OCI-M2 (cell line): ENCODE results near the gene ACER1.
A peak's percentile ranks its signal among the peaks of the same experiment; 100 is the strongest.
"Not testable (repeated sequence)": the region's sequence is repeated elsewhere in the genome, so short reads cannot be mapped to it uniquely, and the experiment has no call there.

Experiments used
- DNase-seq: peaks from one replicate; lab custom pipeline; 2025; ENCODE audit not compliant: unreplicated experiment; lab: John Stamatoyannopoulos, UW

Gene ACER1

GRCh38 chr19:6297202-6297601 is 36.2 kb downstream of the ACER1 start:
- DNase-seq, result no peak

DNA sequence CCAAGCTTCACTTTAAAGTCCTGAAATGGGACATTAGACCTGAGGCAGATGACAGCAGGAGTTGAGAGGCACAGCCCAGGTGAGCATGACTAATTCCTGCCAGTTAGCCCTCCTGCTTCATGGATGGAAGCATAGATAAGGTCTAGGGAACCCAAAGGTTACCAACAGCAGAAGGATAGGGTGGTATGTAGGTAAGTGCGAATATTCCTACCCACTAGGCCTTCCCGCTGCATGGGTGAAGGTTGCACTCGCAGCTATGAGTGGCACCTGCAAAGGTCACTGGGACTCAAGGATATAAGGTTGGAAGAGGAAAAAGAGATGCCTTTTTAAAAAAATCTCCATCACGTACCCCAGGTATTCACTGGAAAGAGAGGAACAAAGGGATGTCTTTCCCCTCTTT is 41.4 kb downstream of the ACER1 start:
- no peak for DNase-seq

GRCh38 chr19:6288737-6289136 is 44.7 kb downstream of the ACER1 start:
- DNase-seq, result no peak

- DNase-seq, result no peak
Measured at GRCh38 chr19:6287269-6287885, 46.0 kb downstream of the ACER1 start.

DNA sequence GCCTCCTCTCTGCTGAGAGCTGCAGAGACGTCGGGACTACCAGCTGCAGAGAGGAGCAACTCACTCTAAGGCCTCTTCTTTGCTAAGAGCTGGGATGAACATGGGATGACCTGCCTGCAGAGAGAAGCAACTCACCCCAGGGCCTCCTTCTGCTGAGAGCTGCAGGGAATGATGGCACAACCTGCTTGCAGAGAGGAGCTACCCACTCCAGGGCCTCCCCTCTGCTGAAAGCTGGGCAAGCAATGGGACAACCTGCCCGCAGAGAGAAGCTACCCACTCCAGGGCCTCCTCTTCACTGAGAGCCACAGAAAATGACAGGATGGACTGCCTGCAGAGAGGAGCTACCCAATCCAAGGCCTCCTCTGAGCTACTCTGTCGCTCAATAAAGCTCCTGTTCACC is 46.7 kb downstream of the ACER1 start:
- no peak for DNase-seq

DNA sequence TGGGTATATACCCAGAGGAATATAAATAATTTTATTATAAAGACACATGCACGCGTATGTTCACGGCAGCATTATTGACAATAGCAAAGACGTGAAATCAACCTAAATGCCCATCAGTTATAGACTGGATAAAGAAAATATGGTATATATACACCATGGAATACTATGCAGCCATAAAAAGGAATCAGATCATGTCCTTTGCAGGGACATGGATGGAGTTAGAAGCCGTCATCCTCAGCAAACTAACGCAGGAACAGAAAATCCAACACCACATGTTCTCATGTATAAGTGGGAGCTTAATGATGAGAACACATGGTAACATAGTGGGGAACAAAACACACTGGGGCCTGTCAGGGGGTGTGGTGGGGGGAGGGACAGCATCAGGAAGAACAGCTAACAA is 51.0 kb downstream of the ACER1 start:
- not testable (repeated sequence) for DNase-seq

GRCh38 chr19:6279931-6280591 is 53.4 kb downstream of the ACER1 start, which contains the start of gene MLLT1:
TSS of gene MLLT1 (minus strand) at chr19:6279975. CDS start at chr19:6279784, 191 bp downstream.
- peak; percentile 27 for DNase-seq

DNA sequence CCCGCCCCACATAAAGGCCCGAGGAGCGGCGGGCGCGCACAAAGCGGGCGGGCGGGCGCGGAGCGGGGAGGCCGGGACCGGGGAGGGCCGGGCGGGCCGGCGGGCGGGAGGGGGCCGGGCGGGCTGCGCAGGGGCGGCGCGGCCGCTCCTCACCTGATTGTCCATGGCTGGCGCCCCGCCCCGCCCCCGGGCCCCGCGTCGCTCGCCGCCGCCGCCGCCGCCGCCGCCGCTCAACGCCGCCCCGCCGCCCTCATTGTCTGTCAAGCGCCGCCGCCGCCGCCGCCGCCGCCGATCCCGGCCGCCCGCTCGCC is 53.8 kb downstream of the ACER1 start:
- no peak for DNase-seq

- no peak for DNase-seq
Measured at GRCh38 chr19:6278740-6279619, 54.4 kb downstream of the ACER1 start.

- no peak for DNase-seq
Measured at GRCh38 chr19:6278051-6278450, 55.4 kb downstream of the ACER1 start.

- no peak for DNase-seq
Measured at GRCh38 chr19:6276447-6276846, 57.0 kb downstream of the ACER1 start.

DNA sequence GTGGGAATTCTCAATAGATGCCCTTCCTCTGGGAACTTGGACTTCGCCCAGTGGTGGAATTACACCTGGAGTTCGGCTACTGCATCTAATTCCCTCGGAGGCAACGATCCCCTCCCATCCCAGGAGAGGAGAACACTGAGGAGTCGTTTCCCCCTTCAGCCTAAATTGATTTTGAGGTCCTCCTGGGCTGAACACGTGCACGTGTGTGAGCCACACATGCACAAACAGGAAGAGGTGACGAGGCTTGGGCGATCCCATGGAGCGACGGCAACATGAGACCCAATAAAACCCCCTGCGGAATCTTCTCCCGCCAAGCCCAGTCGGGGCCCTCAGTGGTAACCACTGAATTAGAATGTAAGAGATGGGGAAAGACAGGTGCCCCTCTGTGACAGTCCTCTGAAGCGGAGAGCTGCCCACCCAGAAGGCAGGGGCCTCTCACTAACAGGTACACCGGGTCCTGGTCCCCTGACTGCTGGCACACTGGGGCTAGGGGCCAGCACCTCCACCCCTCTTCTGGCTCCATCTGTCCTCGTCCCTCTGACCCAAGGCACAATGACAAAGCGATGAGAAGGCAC is 58.2 kb downstream of the ACER1 start:
- no peak for DNase-seq

GRCh38 chr19:6274756-6275155 is 58.7 kb downstream of the ACER1 start:
- no peak for DNase-seq

GRCh38 chr19:6273701-6274601 is 59.5 kb downstream of the ACER1 start:
- no peak for DNase-seq

- no peak for DNase-seq
Measured at GRCh38 chr19:6272913-6273600, 60.4 kb downstream of the ACER1 start.

DNA sequence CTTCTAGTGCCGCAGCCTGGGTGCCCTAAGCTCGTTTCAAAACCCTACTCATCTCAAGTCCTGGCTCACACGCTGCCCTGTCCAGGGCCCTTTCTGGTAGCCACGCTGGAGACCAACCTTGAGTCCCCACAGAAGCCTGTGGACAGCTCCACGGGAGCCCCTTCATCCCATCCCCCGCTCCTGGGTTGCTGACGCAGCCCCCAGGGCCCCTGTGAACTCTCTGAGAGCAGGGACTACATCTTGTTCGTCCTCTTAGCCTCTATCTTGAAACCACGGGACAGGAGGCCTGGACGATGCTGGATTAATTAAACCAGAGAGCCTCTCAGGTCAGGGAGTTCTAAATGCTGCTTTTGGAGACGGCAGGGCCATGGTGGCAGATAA is 61.0 kb downstream of the ACER1 start:
- no peak for DNase-seq

DNA sequence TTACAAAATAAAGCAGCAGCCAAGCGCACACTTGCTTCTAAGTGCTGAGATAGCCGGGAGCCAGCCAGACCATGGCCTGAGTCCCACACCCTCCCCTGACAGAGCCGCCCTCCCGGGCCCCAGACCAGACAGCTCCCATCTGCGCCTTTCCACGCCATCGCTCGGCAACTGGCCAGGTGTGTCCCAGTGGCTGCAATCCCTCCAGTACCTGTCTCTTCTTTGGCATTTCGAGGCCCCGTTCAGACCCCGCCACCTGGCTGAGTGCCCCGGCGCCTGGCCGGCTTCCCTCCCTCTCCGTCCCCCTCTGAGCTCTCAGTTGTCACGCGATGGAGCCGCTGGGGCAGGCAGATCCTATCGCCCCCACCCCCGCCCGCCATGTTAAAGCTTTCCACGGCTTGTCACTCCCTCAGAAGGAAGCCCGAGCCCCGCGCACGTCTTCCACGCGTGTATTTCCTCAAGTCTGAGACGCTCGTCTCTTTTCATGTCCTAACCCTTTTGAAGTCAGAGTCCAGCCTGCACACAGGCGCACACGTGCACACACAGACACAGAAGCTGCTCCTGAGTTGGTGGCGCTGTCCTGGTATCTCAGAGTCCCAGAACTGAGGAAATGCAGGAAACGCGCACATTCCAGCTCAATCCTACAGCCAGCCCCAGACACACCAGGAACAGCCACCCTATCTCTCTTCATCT is 61.5 kb downstream of the ACER1 start:
- DNase-seq, result no peak

GRCh38 chr19:6271251-6271650 is 62.2 kb downstream of the ACER1 start:
- no peak for DNase-seq

DNA sequence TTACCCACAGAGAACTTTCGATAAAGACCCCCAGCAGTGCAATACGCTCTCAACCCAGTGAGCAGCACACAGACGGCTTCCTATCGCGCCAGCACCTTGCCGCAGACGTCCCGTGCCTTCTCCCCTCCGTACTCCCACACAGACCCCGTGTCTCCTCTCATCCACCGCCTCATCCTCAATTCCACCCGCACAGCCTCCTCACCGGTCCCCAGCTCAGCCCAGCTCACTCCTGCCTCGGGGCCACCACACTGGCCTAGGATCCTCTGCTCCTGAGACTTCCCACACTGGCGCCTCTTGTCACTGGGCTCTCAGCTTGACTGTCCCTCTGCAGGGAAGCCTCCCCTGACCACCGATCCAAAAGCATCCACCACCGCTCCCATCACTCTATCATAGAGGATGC is 62.6 kb downstream of the ACER1 start:
- no peak for DNase-seq
